Hematopoietic multipotent progenitor cell (in vitro differentiated cells): ENCODE data around the gene VKORC1L1. TPM values are rescaled to one million over a fixed set of nuclear protein-coding genes. Genes with fewer than 3 reads are reported as not detected.
"Not testable (repeated sequence)": the region's sequence is repeated elsewhere in the genome, so short reads cannot be mapped to it uniquely, and the experiment has no call there.

Experiments used
- DNase-seq, 3 donors: peaks; one replicate each; pipeline ENCODE4 v3.0.0-alpha.2; 2011 to 2015; ENCODE audit warnings: low read depth in 2 of 3, low spot score in 2 of 3
- total RNA-seq: library from RNA; depleted of rRNA; stranded (reverse); fragments of >200 nt; gene quantifications from one replicate; pipeline ENCODE4 v1.2.3, GENCODE V29; 2012

Gene VKORC1L1
- total RNA-seq, 1 donor = 9.4 TPM

DNA sequence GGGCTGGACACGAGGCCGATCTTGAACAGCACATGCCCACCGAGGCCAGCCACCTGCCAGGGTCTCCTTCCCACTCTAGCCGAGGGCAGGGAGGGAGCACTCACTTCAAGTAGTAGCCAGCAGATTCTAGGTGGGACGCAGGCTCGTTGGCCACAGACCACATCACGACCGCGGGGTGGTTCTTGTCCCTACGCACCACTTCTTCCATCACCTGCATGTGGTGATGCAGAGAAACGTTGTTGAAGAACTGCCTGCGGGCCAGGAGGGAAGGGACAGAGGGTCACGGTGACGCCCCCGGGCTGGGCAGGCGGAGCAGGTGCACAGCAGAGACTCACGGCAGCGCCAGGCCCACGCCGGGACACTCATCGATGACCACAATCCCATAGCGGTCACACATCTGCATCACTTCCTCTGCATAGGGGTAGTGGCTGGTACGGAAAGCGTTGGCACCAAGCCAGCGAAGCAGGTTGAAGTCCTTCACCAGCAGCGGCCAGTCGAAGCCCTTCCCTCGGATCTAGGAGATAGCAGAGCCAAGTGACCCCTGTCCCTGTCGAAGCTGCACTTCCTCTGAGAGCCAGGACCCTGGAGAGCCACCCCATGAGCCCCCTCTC lies 101.4 kb downstream of the VKORC1L1 start:
- no peak for DNase-seq

DNA sequence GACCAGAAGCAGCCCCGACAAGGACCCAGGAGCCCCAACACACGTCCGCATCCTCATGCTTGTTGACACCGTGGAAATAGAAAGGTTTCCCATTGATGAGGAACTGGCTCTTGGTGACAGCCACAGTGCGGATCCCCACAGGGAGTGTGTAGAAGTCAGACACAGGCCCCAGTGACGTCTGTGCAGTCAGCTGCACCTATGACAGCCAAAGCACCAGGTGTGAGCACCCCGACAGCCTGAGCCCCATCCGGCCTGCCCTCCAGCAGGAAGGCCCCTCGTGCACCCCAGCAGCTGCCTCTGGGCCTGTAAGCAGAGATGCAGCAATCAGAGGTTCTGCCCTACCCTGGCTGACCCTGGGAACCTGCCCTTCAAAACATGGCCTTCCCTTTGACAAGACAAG lies 102.0 kb downstream of the VKORC1L1 start:
- DNase-seq = no peak

DNA sequence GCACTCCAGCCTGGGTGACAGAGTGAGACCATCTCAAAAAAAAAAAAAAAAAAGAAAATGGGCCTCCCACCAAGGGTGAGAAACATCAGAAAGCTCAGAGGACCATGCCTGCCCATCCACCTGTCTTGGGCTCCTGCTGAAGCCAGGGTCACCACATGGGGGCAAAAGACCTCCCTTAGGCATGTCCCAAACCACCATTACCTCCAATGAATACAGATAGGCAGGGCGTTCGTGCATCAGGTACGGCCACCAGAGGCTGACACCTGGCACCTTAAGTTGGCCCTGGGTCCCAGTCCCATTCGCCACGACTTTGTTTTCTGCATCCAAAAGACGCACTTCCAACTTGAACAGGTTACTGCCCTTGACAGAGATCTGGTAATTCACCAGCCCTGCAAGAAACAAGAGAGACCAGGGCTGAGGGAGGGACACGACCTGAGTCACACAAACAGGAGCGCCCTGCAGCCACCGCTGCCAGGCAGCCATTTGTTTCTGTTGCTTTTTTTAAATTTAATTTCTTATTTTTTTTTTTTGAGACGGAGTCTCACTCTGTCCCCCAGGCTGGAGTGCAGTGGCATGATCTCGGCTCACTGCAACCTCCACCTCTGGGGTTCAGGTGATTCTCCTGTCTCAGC lies 103.1 kb downstream of the VKORC1L1 start:
- no peak for DNase-seq

DNA sequence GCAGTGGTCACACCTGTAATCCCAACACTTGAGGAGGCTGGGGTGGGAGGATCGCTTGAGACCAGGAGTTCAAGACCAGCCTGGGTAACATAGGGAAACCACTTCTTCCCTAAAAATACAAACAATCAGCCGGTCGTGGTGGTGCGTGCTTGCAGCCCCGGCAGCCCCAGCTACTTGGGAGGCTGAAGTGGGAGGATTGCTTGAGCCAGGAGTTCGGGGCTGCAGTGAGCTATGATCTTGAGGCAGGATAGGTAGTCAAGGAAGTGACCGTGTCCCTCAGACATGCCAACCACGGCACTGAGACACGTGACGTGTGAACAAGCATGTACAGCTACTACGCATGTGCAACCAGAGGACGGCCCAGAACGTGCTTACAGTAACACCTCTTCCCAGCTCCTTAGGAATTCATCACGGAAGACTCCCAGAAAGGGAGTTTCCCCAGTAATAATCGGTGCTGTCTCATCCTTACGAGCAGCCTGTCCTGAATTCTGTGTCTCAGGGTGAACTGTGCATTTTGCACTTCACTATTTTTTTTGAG lies 103.9 kb downstream of the VKORC1L1 start:
- no peak for DNase-seq

DNA sequence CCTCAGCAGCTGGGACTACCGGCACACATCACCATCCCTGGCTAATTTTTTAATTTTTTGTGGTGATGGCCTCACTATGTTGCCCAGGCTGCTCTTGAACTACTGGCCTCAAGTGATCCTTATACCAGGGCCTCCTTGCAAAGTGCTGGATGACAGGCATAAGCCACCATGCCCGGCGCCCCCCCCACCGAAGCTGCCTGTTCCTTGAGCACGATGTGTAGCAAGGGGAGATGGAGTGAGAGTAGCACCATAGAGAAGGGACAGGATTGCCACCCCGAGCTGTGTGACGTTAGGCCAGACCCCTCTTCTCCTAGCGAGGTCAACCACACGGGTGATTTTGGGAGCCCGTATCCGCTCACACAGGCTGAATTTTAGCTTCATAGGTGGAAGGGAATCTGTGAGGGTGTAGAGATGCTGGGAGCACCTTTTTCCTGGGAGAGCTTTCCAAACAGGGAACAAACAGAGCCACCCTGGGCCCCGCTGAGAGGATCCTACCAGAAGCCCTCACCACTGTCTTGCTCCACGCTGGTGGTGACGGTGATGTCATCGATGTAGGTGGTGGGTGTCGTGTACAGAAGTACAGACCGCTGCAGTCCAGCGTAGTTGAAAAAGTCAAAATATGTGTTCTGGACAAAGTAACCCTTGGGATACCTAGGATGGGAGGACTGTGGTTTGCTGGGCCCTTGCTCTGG lies 106.2 kb downstream of the VKORC1L1 start:
- no peak for DNase-seq

DNA sequence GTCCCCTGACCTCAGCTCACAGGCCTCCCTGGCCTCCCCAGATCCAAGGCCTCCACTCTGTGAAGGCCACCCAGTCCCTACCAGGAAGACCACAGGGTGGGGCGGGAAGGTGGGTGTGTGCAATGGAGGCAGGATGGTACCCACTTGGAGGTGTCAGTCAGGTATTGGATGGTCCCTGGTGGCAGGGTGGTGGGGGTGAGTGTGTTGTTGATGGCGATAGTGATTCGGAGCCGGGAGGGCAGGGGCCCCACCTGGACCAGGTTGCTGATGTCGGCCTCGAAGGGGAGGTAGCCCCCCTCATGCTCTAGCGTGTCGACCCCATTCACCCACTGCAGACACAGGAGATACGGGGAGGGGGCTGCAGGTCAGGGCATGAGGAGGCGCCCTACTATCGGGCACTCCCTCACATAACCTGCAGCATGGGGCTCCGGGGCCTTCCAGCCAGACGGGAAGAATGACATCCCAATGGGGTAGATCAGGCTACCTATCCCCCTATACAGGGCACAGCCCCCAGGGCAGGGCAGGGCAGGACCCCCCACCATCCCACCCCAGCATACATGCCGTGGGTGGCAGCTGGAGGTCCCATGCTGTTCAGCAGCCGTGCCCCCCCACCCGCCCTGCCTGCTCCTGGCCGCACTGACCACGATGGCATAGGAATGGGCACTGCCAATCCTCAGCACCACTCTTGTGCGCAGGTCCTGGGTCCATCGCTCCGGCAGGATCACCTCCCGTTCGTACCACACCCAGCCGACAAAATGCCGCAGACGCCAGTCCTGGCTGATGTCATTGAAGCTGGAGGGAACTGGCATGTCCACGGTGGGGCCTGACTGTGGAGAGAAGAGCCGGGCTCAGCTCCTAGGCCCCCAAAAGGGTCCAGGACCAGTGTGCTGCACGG lies 107.0 kb downstream of the VKORC1L1 start:
- DNase-seq = no peak

DNA sequence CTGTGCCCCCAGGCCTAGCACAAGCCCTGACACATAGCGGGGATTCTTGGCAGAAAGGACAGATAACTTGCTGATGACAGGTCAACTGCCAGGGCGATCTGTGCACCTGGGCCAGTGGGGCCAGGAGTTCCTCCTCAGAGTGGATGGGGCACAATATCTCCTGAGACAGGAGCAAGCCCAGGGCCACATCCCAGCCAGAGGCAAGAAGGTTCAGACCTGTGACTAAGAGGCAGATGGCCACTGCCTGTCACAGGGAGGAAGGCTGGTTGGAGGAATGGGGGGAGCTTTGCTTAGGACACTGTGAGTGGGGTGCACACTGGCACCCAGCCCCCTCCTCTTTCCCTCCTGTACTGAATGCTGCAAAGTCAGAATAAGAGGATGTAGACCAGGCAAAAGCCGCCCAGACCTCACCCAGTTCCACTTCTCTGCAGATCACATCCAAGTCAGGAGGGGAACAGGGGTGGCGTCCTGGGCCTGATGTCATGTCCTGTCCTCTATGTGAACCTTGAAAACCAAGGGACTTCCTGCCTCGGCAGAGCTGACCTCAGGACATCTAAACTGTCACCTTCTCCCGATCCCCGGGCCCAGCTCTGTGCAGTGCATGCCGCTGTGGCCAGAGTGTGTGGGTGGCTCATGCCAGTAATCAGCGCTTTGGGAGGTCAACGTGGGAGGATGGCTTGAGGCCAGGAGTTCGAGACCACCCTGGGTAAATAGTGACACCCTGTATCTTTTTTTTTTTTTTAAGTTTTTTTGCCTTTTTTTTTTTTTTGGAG lies 107.8 kb downstream of the VKORC1L1 start:
- DNase-seq = peak in 2 of 3 donors; percentile 64 to 81

DNA sequence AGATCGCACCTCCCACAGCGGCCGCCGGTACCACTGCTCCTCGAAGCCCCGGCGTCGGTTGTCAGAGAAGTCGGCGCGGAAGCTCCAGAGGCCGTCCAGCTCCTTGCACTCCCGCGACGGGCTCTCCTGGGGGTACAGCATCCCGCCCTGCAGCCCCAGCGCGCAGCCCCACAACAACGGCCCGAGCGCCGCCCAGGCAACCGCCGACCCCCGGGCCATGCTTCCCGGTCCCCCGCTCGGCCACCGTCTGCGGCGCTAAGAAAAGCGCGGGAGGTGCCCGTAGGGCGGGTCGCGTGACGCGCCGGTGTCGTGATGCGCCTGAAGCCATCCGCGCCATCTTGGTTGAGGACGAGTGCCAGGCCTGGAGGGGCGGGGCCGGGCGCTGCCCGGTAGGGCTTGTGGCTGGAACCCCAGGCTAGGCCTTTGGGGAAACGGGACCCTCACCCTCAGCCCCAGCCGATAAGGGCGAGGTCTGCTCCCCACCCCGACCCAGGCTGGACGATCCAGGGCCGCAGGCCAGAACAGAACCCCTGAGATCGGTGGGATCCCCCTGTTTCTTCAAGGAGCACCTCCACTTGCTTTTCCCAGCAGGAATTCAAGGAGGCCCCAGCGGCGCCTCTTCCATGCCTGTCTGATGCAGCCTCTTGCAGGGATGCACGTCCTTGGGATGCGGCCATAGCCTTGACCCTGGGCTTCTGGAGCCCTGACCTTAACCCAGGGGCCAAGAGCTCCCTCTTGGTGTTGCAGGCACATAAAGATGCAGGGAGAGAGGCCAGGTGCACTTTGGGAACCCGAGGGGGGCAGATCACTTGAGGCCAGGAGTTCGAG lies 109.3 kb downstream of the VKORC1L1 start, which contains the start of gene GUSB:
GUSB (minus strand) TSS at position 249 of the 828 bp plus-strand sequence; CDS start at position 219, 30 bp downstream.
- peak; percentile 75 to 92 (median 90) for DNase-seq

DNA sequence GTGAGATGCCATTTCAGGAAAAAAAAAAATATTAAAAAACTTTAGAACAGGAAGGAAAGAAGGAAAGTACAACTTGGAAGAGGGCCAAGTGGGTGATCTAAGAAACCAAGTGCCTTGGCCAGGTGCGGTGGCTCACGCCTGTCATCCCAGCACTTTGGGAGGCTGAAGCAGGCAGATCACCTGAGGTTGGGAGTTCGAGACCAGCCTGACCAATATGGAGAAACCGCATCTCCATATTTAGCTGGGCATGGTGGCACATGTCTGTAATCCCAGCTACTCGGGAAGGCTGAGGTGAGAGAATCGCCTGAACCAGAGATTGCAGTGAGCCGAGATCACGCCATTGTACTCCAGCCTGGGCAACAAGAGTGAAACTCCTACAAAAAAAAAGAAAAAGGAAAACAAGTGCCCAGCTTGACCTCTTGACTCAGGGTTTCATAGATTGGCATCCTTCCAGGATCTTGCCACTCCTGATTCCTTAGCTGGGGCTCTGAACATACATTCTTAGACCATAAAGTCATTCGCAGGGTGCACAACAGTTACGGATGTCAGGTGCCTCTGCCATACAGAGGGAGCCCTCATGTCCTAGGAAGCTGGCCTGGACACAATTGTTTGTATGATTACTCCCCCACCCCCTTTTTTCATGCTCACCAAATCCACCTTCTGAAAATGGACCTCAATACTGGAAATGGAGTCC lies 111.2 kb downstream of the VKORC1L1 start:
- DNase-seq = no peak

DNA sequence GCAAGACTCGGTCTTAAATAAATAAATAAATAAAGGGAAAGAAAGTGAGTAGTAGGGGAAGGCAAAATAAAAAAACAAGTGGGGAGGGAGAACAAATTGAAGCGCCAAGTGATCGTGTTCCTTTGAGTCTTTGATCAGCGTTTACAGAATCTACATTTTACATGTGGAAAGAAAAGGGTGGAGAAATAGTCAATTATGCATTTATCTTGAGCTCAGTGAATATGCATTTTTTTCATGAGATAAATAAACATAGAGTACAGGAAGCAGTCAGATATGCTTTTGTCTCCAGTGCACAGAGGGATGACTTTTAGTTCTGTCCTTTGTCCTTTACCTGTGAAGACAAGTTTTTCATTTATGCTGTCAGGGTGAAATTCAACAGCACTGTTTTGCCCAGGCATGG lies 115.2 kb downstream of the VKORC1L1 start:
- no peak for DNase-seq

DNA sequence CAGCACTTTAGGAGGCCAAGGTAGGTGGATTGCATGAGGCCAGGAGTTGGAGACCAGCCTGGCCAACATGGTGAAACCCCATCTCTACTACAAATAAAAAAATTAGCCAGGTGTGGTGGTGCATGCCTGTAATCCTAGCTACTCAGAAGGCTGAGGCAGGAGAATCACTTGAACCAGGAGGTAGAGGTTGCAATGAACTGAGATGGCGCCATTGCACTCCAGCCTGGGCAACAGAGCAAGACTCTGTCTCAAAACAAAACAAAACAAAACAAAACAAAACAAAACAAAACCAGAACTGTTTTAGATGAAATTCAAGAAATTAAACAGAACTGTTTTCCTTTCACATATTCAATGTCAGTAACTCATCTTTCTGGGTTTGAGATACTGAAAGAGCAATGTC lies 115.6 kb downstream of the VKORC1L1 start:
- not testable (repeated sequence) for DNase-seq

DNA sequence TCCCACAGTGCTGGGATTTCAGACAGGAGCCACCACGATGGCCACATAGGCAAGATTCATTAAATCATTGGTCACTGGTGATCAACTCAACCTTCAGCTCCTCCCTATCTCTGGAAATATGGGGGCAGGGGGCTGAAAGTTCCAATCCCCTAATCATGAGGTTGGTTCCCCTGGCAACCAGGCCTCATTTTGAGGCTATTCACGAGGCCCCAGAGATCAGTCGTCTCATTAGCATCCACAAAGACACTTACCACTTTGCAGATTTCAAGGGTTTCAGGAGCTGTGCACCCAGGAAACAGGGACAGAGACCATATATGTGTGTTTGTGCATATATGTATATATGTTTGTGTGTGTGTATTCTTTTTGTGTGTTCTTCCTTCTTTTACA lies 116.8 kb downstream of the VKORC1L1 start:
- DNase-seq = no peak

DNA sequence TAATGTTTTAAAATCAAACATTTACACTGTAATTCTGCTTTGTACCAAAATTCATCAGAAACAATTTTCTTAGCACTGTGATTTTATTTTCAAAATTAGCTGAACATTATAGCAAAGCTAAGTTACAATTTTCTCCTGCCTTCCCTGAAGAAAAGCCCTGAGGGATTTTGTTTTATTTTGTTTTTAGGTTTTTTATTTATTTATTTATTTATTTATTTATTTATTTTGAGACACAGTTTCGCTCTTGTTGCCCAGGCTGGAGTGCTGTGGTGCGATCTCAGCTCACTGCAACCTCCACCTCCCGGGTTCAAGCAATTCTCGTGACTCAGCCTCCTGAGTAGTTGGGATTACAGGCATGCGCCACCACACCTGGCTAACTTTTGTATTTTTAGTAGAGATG lies 119.0 kb downstream of the VKORC1L1 start:
- DNase-seq = not testable (repeated sequence)

DNA sequence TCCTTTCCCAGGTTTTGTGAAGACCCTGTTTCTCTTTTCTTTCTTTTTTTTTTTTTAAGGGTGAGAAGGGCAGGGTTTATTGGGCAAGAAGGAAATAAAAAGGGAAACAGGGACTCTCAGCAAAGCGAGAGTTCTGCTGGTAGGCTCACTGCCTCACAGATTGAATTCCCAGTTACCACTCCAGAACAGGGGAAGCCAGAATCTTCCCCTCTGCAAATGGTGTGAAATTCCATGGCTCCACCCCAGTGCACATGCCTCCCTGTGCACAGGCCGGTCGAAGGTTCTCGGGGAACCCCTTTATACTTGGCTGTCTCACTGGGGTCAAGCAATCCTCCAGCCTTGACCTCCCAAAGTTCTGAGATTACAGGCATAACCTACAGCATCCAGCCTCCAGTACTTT lies 119.7 kb downstream of the VKORC1L1 start:
- no peak for DNase-seq

DNA sequence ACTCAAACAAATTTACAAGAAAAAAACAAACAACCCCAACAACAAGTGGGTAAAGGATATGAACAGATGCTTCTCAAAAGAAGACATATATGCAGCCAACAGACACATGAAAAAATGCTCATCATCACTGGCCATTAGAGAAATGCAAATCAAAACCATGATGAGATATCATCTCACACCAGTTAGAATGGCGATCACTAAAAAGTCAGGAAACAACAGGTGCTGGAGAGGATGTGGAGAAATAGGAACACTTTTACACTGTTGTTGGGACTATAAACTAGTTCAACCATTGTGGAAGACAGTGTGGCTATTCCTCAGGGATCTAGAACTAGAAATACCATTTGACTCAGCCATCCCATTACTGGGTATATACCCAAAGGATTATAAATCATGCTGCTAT lies 122.1 kb downstream of the VKORC1L1 start:
- not testable (repeated sequence) for DNase-seq

DNA sequence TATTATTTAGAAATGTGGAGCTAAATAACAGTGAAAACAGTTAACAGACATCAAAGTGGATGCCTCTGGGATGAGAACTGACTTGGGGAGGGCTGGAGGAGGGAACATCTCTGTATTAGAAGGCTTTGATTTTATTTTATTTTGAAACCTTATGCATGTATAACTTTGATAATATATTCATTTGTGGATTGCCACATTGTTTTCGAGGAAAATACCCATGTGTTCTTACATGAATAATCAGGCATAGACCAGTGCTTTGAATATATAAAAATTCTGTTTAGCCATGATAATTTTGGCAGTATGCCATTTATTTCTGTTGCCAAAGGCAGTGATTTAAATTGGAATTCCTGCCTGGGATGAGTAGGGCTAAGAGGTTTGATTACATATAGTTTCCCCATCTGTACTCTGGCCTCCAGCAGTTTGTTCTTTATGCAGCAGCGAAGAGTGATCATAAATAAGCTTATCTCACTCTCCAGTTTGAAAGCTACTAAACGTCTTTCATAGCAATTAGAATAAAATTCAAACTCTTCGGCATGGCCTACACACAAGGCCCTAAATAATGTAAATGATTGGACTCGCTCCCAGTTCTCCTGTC lies 128.0 kb downstream of the VKORC1L1 start:
- DNase-seq = not testable (repeated sequence)

DNA sequence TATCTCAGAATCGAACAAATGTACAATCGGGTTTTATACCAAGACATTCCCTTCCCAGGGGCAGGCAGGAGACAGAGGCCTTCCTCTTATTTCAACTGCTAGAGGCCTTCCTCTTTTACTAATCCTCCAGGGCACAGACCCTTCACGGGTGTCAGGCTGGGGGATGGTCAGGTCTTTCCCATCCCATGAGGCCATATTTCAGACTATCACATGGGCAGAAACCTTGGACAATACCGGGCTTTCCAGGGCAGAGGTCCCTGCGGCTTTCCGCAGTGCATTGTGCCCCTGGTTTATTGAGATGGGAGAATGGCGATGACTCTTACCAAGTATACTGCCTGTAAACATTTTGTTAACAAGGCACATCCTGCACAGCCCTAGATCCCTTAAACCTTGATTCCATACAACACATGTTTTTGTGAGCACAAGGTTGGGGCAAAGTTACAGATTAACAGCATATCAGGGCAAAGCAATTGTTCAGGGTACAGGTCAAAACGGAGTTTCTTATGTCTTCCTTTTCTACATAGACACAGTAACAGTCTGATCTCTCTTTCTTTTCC lies 132.3 kb downstream of the VKORC1L1 start:
- not testable (repeated sequence) for DNase-seq

DNA sequence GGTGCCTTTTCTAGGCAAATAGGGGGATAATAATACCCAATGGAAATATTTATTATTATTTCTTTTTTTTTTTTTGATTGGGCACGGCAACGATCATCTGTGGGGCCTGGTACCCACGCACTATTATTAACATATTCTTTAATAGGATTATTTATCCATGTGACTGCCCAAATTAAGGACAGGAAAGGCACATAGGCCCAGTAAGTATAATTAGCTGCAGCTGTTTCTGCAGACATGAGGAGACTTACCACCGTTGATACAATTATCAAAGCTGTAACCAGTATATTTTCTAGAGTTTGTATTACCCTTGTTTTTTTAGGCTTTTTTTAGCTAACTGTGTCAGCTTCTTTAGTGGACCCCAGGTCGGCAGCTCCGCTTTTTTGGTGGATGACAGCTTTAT lies 134.4 kb downstream of the VKORC1L1 start:
- DNase-seq = no peak
